HS-5 (cell line): ENCODE measurements around the gene SLC30A4.
A peak's percentile ranks its signal among the peaks of the same experiment; 100 is the strongest.
"Not testable (repeated sequence)": the region's sequence is repeated elsewhere in the genome, so short reads cannot be mapped to it uniquely, and the experiment has no call there.

ENCODE experiments used
- DNase-seq: peaks from one replicate; pipeline ENCODE4 v3.0.0-alpha.2; 2012; ENCODE audit warnings: low read depth

Gene SLC30A4

GRCh38 chr15:45507143-45507542, 15.4 kb downstream of the SLC30A4 start:
- DNase-seq = not testable (repeated sequence)

- no peak for DNase-seq
These were observed 23.1 kb downstream of the SLC30A4 start for GRCh38 chr15:45499426-45499825.

- no peak for DNase-seq
These were observed 23.9 kb downstream of the SLC30A4 start for GRCh38 chr15:45498701-45499100.

GRCh38 chr15:45497261-45497660, 25.3 kb downstream of the SLC30A4 start:
- DNase-seq = no peak

GRCh38 chr15:45496658-45497057, 25.9 kb downstream of the SLC30A4 start:
- no peak for DNase-seq

- DNase-seq = no peak
These were observed 27.0 kb downstream of the SLC30A4 start for GRCh38 chr15:45495588-45495987.

GRCh38 chr15:45489690-45490238, 32.8 kb downstream of the SLC30A4 start:
- DNase-seq = no peak

GRCh38 chr15:45486317-45486716, 36.2 kb downstream of the SLC30A4 start:
- DNase-seq = no peak

- no peak for DNase-seq
These were observed 41.4 kb downstream of the SLC30A4 start for GRCh38 chr15:45481135-45481534.

- no peak for DNase-seq
These were observed 46.1 kb downstream of the SLC30A4 start for GRCh38 chr15:45476410-45476809.

- no peak for DNase-seq
These were observed 47.8 kb downstream of the SLC30A4 start for GRCh38 chr15:45474799-45475198.

- no peak for DNase-seq
These were observed 49.5 kb downstream of the SLC30A4 start for GRCh38 chr15:45473068-45473467.

GRCh38 chr15:45471151-45471550, 51.4 kb downstream of the SLC30A4 start:
- no peak for DNase-seq

GRCh38 chr15:45469441-45469840, 53.1 kb downstream of the SLC30A4 start:
- no peak for DNase-seq

GRCh38 chr15:45469027-45469426, 53.5 kb downstream of the SLC30A4 start:
- no peak for DNase-seq

GRCh38 chr15:45468294-45468693, 54.3 kb downstream of the SLC30A4 start:
- DNase-seq = no peak

- no peak for DNase-seq
These were observed 63.7 kb downstream of the SLC30A4 start for GRCh38 chr15:45458746-45459403.

GRCh38 chr15:45457641-45458539, 64.7 kb downstream of the SLC30A4 start:
- DNase-seq = peak; percentile 81

- no peak for DNase-seq
These were observed 65.3 kb downstream of the SLC30A4 start for GRCh38 chr15:45457220-45457619.

- peak; percentile 99 for DNase-seq
These were observed 66.1 kb downstream of the SLC30A4 start for GRCh38 chr15:45456212-45457106.

GRCh38 chr15:45454814-45455213, 67.7 kb downstream of the SLC30A4 start:
- peak; percentile 86 for DNase-seq

- no peak for DNase-seq
These were observed 71.3 kb downstream of the SLC30A4 start for GRCh38 chr15:45451265-45451664.
